ENCODE measurements around the gene SMOC2. TPM values are rescaled to one million over a fixed set of nuclear protein-coding genes. Genes with fewer than 3 reads are reported as not detected.

Gene SMOC2
- polyA plus RNA-seq, 3 donors: not detected

DNA sequence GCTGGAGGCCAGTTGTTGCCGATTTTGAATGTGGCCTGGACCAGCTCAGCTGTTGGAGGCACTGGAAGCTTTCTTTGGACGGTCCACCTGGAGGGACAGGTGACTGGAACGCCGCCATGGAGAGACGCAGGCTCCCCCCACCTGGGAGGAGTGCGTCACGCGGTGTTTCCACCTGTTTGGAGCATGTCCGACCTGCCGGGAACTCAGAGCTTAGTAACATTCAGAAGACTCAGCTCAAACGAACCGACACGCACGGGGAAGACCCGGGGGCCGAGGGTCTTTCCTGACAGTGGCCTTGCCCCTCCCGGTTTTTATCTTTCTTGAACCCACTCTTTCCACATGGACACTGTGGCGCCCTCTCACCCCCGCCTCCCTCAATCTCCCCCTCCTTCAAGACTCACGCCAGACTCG is 141.6 kb downstream of the SMOC2 start:
- Histone ChIP-seq H3K9me3 (replicated peaks in 1 of 2; ENCODE audit: control insufficient read depth in 1 of 2, insufficient read depth in 1 of 2, low read length in 2 of 2) (peaks cover 0 to 5% of the 10 kb centered on the region in 2 donors), H3K79me2 (ENCODE audit: insufficient read depth, low read length) (no peaks in the 10 kb centered on the region), H3K4me2 (replicated peaks; ENCODE audit: extremely low read depth, low read length, poor library complexity, severe bottlenecking) (no peak overlapping the region), H3K27me3 (ENCODE audit: control insufficient read depth in 2 of 2, insufficient read depth in 2 of 2, low read length in 2 of 2) (no peaks in the 10 kb centered on the region), H3K27ac (ENCODE audit: low read depth in 1 of 2, low read length in 2 of 2) (no peak overlapping the region), H2AFZ (ENCODE audit: insufficient read depth, low read depth, low read length, poor library complexity, severe bottlenecking) (no peak overlapping the region), H4K20me1 (ENCODE audit: insufficient read depth, low read length) (no peaks in the 10 kb centered on the region), H3K4me3 (replicated peaks in 1 of 3; ENCODE audit: low read depth in 2 of 3, low read length in 3 of 3) (no peak overlapping the region), H3K9ac (ENCODE audit: insufficient read depth, low read length, poor library complexity, severe bottlenecking) (no peak overlapping the region), H3K36me3 (replicated peaks in 1 of 2; ENCODE audit: control insufficient read depth in 1 of 2, insufficient read depth in 2 of 2, low read length in 2 of 2) (no peaks in the 10 kb centered on the region), H3K4me1 (ENCODE audit: control insufficient read depth in 1 of 2, insufficient read depth in 2 of 2, low read length in 2 of 2) (no peaks in the 10 kb centered on the region)
- intact Hi-C loops (cut with micrococcal nuclease): no loop called here
- Mint-ChIP-seq H3K4me3 (no peak overlapping the region), H3K9me3 (peaks cover 0 to 5% (median 0%) of the 10 kb centered on the region in 7 donors), H3K4me1 (no peaks in the 10 kb centered on the region), H3K27ac (no peak overlapping the region), H3K27me3 (ENCODE audit: low read depth in 3 of 3) (peaks cover 0 to 2% (median 1%) of the 10 kb centered on the region in 3 donors), H3K36me3 (no peaks in the 10 kb centered on the region)
- WGBS (ENCODE audit: insufficient coverage): 88% methylated on average over 13 of the region's 21 CpGs
- DNase-seq: no peak
- TF ChIP-seq, protein P1, sequence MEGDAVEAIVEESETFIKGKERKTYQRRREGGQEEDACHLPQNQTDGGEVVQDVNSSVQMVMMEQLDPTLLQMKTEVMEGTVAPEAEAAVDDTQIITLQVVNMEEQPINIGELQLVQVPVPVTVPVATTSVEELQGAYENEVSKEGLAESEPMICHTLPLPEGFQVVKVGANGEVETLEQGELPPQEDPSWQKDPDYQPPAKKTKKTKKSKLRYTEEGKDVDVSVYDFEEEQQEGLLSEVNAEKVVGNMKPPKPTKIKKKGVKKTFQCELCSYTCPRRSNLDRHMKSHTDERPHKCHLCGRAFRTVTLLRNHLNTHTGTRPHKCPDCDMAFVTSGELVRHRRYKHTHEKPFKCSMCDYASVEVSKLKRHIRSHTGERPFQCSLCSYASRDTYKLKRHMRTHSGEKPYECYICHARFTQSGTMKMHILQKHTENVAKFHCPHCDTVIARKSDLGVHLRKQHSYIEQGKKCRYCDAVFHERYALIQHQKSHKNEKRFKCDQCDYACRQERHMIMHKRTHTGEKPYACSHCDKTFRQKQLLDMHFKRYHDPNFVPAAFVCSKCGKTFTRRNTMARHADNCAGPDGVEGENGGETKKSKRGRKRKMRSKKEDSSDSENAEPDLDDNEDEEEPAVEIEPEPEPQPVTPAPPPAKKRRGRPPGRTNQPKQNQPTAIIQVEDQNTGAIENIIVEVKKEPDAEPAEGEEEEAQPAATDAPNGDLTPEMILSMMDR (IDR thresholded peaks at IDR 0.05): no peak

DNA sequence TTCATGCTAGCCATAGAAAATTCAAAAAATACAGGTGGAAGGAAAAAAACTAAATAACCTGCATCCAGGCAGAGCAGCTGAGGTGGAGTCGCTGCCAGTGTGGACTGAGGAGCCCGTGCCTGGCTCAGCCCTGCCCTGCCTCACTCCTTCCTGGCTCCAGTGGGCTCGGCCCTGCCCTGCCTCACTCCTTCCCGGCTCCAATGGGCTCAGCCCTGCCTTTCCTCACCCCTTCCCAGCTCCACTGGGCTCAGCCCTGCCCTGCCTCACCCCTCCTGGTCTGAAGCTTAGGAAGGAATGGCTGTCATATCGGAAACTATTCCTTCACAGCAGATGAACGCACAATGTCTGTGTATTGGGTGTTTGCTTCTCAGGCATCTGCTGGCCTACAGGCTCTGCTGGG is 142.1 kb downstream of the SMOC2 start:
- Histone ChIP-seq H3K9me3 (replicated peaks in 1 of 2; ENCODE audit: control insufficient read depth in 1 of 2, insufficient read depth in 1 of 2, low read length in 2 of 2) (peaks cover 0 to 6% of the 10 kb centered on the region in 2 donors), H3K36me3 (replicated peaks in 1 of 2; ENCODE audit: control insufficient read depth in 1 of 2, insufficient read depth in 2 of 2, low read length in 2 of 2) (no peaks in the 10 kb centered on the region), H3K4me3 (replicated peaks in 1 of 3; ENCODE audit: low read depth in 2 of 3, low read length in 3 of 3) (no peak overlapping the region), H4K20me1 (ENCODE audit: insufficient read depth, low read length) (no peaks in the 10 kb centered on the region), H2AFZ (ENCODE audit: insufficient read depth, low read depth, low read length, poor library complexity, severe bottlenecking) (no peak overlapping the region), H3K4me1 (ENCODE audit: control insufficient read depth in 1 of 2, insufficient read depth in 2 of 2, low read length in 2 of 2) (no peaks in the 10 kb centered on the region), H3K4me2 (replicated peaks; ENCODE audit: extremely low read depth, low read length, poor library complexity, severe bottlenecking) (no peak overlapping the region), H3K27me3 (ENCODE audit: control insufficient read depth in 2 of 2, insufficient read depth in 2 of 2, low read length in 2 of 2) (no peaks in the 10 kb centered on the region), H3K27ac (ENCODE audit: low read depth in 1 of 2, low read length in 2 of 2) (no peak overlapping the region), H3K9ac (ENCODE audit: insufficient read depth, low read length, poor library complexity, severe bottlenecking) (no peak overlapping the region), H3K79me2 (ENCODE audit: insufficient read depth, low read length) (no peaks in the 10 kb centered on the region)
- Mint-ChIP-seq H3K27me3 (ENCODE audit: low read depth in 3 of 3) (peaks cover 0 to 2% (median 1%) of the 10 kb centered on the region in 3 donors), H3K4me3 (no peak overlapping the region), H3K36me3 (no peaks in the 10 kb centered on the region), H3K9me3 (peaks cover 0 to 11% (median 1%) of the 10 kb centered on the region in 7 donors), H3K27ac (no peak overlapping the region), H3K4me1 (no peaks in the 10 kb centered on the region)
- WGBS (ENCODE audit: insufficient coverage): 87% methylated on average over 2 of the region's 6 CpGs
- TF ChIP-seq, protein P1 (IDR thresholded peaks at IDR 0.05): no peak
- intact Hi-C loops (cut with micrococcal nuclease): no loop called here
- no peak for DNase-seq

Measured in CD14-positive monocyte (primary cell).